ENCODE results near the gene UCK1.

The UCK1 gene

GRCh38 chr9:131528186-131528585, 2.9 kb downstream of the UCK1 start:
- Histone ChIP-seq H4K5ac (ENCODE audit: low read length) (no peak overlapping the region), H3K27ac (ENCODE audit: low read depth, low read length) (no peak overlapping the region), H3K4ac (ENCODE audit: low read depth, low read length) (no peak overlapping the region), H3K79me2 (ENCODE audit: control insufficient read depth, insufficient read depth, low read length) (peaks cover 5% of the 10 kb centered on the region), H4K8ac (ENCODE audit: low read depth, low read length) (no peak overlapping the region), H3K4me3 (ENCODE audit: low read length) (no peak overlapping the region), H3K23ac (ENCODE audit: low read length) (no peak overlapping the region), H3K27me3 (ENCODE audit: insufficient read depth, low read length, poor library complexity) (no peaks in the 10 kb centered on the region), H2BK15ac (replicated peaks; ENCODE audit: low read depth) (no peak overlapping the region), H3K4me1 (ENCODE audit: control insufficient read depth, low read depth, low read length) (peaks cover 5% of the 10 kb centered on the region), H2BK120ac (ENCODE audit: low read depth, low read length) (no peak overlapping the region), H2AK5ac (ENCODE audit: low read length) (no peak overlapping the region), H3K36me3 (ENCODE audit: control insufficient read depth, insufficient read depth, low read length) (peaks cover 11% of the 10 kb centered on the region), H3K79me1 (ENCODE audit: low read length) (peaks cover 10% of the 10 kb centered on the region), H3K56ac (ENCODE audit: low read length) (no peak overlapping the region), H2BK5ac (ENCODE audit: low read length) (no peak overlapping the region), H3K9ac (ENCODE audit: low read length) (no peak overlapping the region), H3K4me2 (ENCODE audit: low read length) (no peak overlapping the region), H3K18ac (ENCODE audit: low read length) (no peak overlapping the region)
- WGBS (ENCODE audit: extremely low coverage, insufficient coverage, low lambda C conversion rate), result no CpG with 5 or more reads among the region's 7 CpGs
- no peak for DNase-seq

- H3K79me1 ChIP-seq (ENCODE audit: low read length), result peaks cover 10% of the 10 kb centered on the region
- H3K4ac ChIP-seq (ENCODE audit: low read depth, low read length), result no peak overlapping the region
- no peak overlapping the region for H2AK5ac ChIP-seq (ENCODE audit: low read length)
- no peak overlapping the region for H3K23ac ChIP-seq (ENCODE audit: low read length)
- no peak overlapping the region for H3K27ac ChIP-seq (ENCODE audit: low read depth, low read length)
- H3K4me1 ChIP-seq (ENCODE audit: control insufficient read depth, low read depth, low read length), result peaks cover 5% of the 10 kb centered on the region
- no peak overlapping the region for H3K9ac ChIP-seq (ENCODE audit: low read length)
- no peak overlapping the region for H4K8ac ChIP-seq (ENCODE audit: low read depth, low read length)
- H3K18ac ChIP-seq (ENCODE audit: low read length), result no peak overlapping the region
- H2BK120ac ChIP-seq (ENCODE audit: low read depth, low read length), result no peak overlapping the region
- no peak overlapping the region for H3K4me2 ChIP-seq (ENCODE audit: low read length)
- H2BK15ac ChIP-seq (replicated peaks; ENCODE audit: low read depth), result no peak overlapping the region
- peaks cover 14% of the 10 kb centered on the region for H3K36me3 ChIP-seq (ENCODE audit: control insufficient read depth, insufficient read depth, low read length)
- WGBS (ENCODE audit: extremely low coverage, insufficient coverage, low lambda C conversion rate), result no CpG with 5 or more reads among the region's 19 CpGs
- no peak for DNase-seq
- no peak overlapping the region for H3K56ac ChIP-seq (ENCODE audit: low read length)
- no peaks in the 10 kb centered on the region for H3K27me3 ChIP-seq (ENCODE audit: insufficient read depth, low read length, poor library complexity)
- H3K79me2 ChIP-seq (ENCODE audit: control insufficient read depth, insufficient read depth, low read length), result peaks cover 5% of the 10 kb centered on the region
- H3K4me3 ChIP-seq (ENCODE audit: low read length), result no peak overlapping the region
- no peak overlapping the region for H2BK5ac ChIP-seq (ENCODE audit: low read length)
- no peak overlapping the region for H4K5ac ChIP-seq (ENCODE audit: low read length)
These were observed 5.2 kb downstream of the UCK1 start for GRCh38 chr9:131525643-131526565.

GRCh38 chr9:131524665-131525315, 6.3 kb downstream of the UCK1 start:
- Histone ChIP-seq H3K4me3 (ENCODE audit: low read length) (no peak overlapping the region), H3K79me1 (ENCODE audit: low read length) (peaks cover 4% of the 10 kb centered on the region), H2BK120ac (ENCODE audit: low read depth, low read length) (no peak overlapping the region), H3K4ac (ENCODE audit: low read depth, low read length) (no peak overlapping the region), H3K23ac (ENCODE audit: low read length) (no peak overlapping the region), H3K9ac (ENCODE audit: low read length) (no peak overlapping the region), H3K27ac (ENCODE audit: low read depth, low read length) (no peak overlapping the region), H4K8ac (ENCODE audit: low read depth, low read length) (no peak overlapping the region), H2BK5ac (ENCODE audit: low read length) (no peak overlapping the region), H2BK15ac (replicated peaks; ENCODE audit: low read depth) (no peak overlapping the region), H3K4me1 (ENCODE audit: control insufficient read depth, low read depth, low read length) (no peaks in the 10 kb centered on the region), H3K4me2 (ENCODE audit: low read length) (no peak overlapping the region), H3K36me3 (ENCODE audit: control insufficient read depth, insufficient read depth, low read length) (peaks cover 15% of the 10 kb centered on the region), H3K18ac (ENCODE audit: low read length) (no peak overlapping the region), H4K5ac (ENCODE audit: low read length) (no peak overlapping the region), H3K56ac (ENCODE audit: low read length) (no peak overlapping the region), H3K79me2 (ENCODE audit: control insufficient read depth, insufficient read depth, low read length) (no peaks in the 10 kb centered on the region), H2AK5ac (ENCODE audit: low read length) (no peak overlapping the region), H3K27me3 (ENCODE audit: insufficient read depth, low read length, poor library complexity) (no peaks in the 10 kb centered on the region)
- DNase-seq, result no peak
- no CpG with 5 or more reads among the region's 23 CpGs for WGBS (ENCODE audit: extremely low coverage, insufficient coverage, low lambda C conversion rate)

- no peak overlapping the region for H3K4me2 ChIP-seq (ENCODE audit: low read length)
- DNase-seq, result no peak
- no peak overlapping the region for H3K18ac ChIP-seq (ENCODE audit: low read length)
- H3K36me3 ChIP-seq (ENCODE audit: control insufficient read depth, insufficient read depth, low read length), result peaks cover 17% of the 10 kb centered on the region
- no peaks in the 10 kb centered on the region for H3K79me1 ChIP-seq (ENCODE audit: low read length)
- H4K5ac ChIP-seq (ENCODE audit: low read length), result no peak overlapping the region
- no peak overlapping the region for H4K8ac ChIP-seq (ENCODE audit: low read depth, low read length)
- H3K4me1 ChIP-seq (ENCODE audit: control insufficient read depth, low read depth, low read length), result no peaks in the 10 kb centered on the region
- H3K79me2 ChIP-seq (ENCODE audit: control insufficient read depth, insufficient read depth, low read length), result no peaks in the 10 kb centered on the region
- H3K27me3 ChIP-seq (ENCODE audit: insufficient read depth, low read length, poor library complexity), result no peaks in the 10 kb centered on the region
- H3K4ac ChIP-seq (ENCODE audit: low read depth, low read length), result no peak overlapping the region
- no CpG with 5 or more reads among the region's 29 CpGs for WGBS (ENCODE audit: extremely low coverage, insufficient coverage, low lambda C conversion rate)
- H3K23ac ChIP-seq (ENCODE audit: low read length), result peak overlapping the region; percentile 66
- H2AK5ac ChIP-seq (ENCODE audit: low read length), result no peak overlapping the region
- H2BK120ac ChIP-seq (ENCODE audit: low read depth, low read length), result no peak overlapping the region
- H2BK5ac ChIP-seq (ENCODE audit: low read length), result no peak overlapping the region
- H2BK15ac ChIP-seq (replicated peaks; ENCODE audit: low read depth), result no peak overlapping the region
- no peak overlapping the region for H3K9ac ChIP-seq (ENCODE audit: low read length)
- H3K56ac ChIP-seq (ENCODE audit: low read length), result no peak overlapping the region
- no peak overlapping the region for H3K4me3 ChIP-seq (ENCODE audit: low read length)
- no peak overlapping the region for H3K27ac ChIP-seq (ENCODE audit: low read depth, low read length)
These were observed 7.3 kb downstream of the UCK1 start for GRCh38 chr9:131523451-131524435.

- Histone ChIP-seq H4K5ac (ENCODE audit: low read length) (no peak overlapping the region), H2BK5ac (ENCODE audit: low read length) (no peak overlapping the region), H3K23ac (ENCODE audit: low read length) (no peak overlapping the region), H2AK5ac (ENCODE audit: low read length) (no peak overlapping the region), H3K56ac (ENCODE audit: low read length) (no peak overlapping the region), H3K4me3 (ENCODE audit: low read length) (no peak overlapping the region), H3K9ac (ENCODE audit: low read length) (no peak overlapping the region), H3K27ac (ENCODE audit: low read depth, low read length) (no peak overlapping the region), H3K18ac (ENCODE audit: low read length) (no peak overlapping the region), H4K8ac (ENCODE audit: low read depth, low read length) (no peak overlapping the region), H3K27me3 (ENCODE audit: insufficient read depth, low read length, poor library complexity) (no peaks in the 10 kb centered on the region), H3K4me2 (ENCODE audit: low read length) (no peak overlapping the region), H2BK120ac (ENCODE audit: low read depth, low read length) (no peak overlapping the region), H3K4ac (ENCODE audit: low read depth, low read length) (no peak overlapping the region), H3K36me3 (ENCODE audit: control insufficient read depth, insufficient read depth, low read length) (peaks cover 16% of the 10 kb centered on the region), H3K79me2 (ENCODE audit: control insufficient read depth, insufficient read depth, low read length) (no peaks in the 10 kb centered on the region), H3K79me1 (ENCODE audit: low read length) (no peaks in the 10 kb centered on the region), H3K4me1 (ENCODE audit: control insufficient read depth, low read depth, low read length) (no peaks in the 10 kb centered on the region), H2BK15ac (replicated peaks; ENCODE audit: low read depth) (no peak overlapping the region)
- DNase-seq, result no peak
- WGBS (ENCODE audit: extremely low coverage, insufficient coverage, low lambda C conversion rate), result no CpG with 5 or more reads among the region's 9 CpGs
These were observed 8.0 kb downstream of the UCK1 start for GRCh38 chr9:131523086-131523388.

Measured in mesendoderm (in vitro differentiated cells).